ENCODE results near the gene TSPEAR.
"Not testable (repeated sequence)": the region's sequence is repeated elsewhere in the genome, so short reads cannot be mapped to it uniquely, and the experiment has no call there.

Gene TSPEAR

DNA sequence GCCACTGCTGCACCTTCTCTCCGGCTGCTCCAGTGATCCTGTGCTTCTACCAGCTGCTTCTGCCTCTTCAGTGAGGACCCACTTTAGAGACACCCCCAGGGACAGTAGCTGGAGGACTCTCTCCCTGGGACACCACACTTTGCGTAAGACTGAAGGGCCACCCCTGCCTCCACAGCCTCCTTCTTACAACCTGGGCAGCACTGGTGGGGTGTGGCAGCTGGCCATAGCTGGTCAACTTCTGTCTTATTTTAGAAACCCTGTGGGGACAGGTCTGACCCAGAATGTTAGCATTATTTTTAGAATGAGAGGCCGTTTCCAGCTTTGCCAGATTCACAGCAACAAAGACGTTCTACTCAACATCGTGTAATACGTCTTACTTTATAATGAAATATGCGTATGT, 85.6 kb downstream of the TSPEAR start:
- no peak for DNase-seq

DNA sequence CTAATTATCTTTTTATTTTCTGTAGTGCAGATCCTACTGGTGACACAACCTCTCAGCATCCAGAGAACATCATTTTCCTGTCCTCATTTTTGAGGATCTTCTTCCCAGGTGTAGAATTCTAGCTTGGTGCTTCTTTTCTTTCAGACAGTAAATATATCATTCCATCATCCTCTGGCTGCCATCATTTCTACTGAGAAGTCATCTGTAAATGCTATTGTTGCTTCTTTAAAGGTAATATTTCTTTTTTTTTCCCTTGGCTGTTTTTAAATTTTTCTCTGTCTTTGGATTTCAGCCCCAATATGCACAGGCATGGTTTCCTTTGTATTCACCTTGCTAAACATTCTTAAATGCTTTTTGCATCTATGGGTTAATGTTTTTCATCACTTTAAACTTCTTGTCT, 87.8 kb downstream of the TSPEAR start:
- DNase-seq, result no peak

DNA sequence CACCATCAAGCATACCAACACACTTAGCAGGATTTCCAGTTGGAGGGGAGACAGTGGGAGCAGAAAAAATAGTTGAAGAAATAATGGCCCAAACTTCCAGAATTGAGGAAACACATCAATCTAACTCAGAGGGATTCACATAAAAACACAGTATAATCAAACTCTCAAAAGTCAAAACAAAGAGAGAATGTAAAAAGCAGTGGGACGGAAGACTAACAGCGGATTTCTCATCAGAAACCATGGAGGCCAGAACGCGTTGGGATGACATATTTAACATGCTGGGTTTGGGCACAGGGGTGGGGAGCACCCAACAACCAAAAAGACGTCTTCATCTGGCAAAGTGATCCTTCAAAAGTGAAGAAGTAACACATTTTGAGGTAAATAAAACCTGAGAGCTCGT, 91.5 kb downstream of the TSPEAR start:
- DNase-seq, result no peak

DNA sequence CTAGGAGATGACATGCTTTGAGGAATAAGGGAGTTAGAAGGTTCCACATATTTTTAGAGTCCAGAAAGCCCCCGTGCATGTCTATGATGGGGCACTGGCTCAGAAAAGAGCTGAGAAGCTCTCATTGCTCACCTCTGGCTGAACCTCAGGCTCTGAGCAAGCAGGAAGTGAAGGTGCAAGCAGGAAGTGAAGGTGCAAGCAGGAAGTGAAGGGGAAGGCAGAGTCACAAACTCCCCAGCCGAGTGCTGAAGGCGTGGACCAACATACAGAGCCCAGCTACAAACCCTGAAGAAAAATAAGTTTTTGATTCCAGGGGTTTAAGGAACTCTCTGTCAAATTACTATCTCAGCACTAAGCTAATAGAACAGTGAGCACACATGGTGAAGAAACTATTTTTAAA, 92.5 kb downstream of the TSPEAR start:
- no peak for DNase-seq

DNA sequence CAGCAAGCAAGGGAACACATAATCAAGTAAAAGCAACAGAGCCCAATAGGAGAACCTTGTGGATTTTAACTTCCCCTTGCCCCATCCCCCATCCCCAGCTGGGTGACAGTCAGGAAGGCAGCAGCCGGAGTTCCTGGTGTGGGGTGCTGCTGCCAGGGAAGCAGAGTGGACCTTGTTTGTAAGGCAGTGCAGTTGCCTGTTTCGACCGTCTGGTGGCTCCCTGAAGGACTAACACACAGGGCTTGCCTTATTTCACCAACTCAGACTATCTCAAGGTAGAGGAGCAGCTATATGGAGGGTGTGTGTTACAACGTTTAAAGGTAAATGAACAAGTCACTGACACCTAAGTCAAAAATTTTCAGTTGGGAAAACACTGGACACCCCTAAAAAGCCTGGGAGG, 92.9 kb downstream of the TSPEAR start:
- no peak for DNase-seq

DNA sequence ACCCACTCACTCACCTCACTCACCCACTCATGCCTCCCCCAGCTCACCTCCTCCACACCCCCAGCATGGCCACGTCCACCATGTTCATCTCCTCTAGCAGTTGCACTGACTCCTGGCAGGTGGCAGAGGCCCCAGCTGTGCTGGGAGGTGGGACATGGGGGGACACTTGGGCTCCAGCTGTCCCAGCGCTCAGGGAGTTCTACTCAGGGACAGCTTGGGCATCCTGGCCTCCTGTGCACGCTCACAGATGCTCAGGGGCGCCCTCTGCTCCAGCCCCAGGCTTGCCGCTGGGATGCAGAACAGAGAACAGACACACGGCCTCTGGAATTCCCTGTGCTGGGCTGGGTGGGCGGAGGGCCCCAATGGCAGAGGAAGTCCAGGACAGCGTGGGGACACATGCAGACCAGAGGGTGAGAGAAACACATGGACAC, 94.3 kb downstream of the TSPEAR start:
- peak; percentile 75 to 91 for DNase-seq

DNA sequence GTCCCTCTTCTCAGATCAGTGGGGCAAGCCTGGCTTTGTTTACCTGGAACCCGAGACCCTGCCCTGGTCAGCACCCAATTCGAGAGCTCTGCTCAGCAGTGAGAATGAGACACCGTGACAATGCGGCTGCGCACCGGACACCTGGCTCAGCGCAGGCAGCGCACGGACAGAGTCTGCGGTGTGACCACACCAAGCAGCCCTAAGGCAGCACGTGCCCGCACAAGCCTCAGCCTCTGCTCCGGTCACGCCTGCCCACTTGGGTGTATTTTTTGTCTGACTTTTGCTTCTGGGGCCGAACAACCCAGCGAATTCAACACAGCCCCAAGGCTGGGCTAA, 94.8 kb downstream of the TSPEAR start:
- DNase-seq, result no peak

DNA sequence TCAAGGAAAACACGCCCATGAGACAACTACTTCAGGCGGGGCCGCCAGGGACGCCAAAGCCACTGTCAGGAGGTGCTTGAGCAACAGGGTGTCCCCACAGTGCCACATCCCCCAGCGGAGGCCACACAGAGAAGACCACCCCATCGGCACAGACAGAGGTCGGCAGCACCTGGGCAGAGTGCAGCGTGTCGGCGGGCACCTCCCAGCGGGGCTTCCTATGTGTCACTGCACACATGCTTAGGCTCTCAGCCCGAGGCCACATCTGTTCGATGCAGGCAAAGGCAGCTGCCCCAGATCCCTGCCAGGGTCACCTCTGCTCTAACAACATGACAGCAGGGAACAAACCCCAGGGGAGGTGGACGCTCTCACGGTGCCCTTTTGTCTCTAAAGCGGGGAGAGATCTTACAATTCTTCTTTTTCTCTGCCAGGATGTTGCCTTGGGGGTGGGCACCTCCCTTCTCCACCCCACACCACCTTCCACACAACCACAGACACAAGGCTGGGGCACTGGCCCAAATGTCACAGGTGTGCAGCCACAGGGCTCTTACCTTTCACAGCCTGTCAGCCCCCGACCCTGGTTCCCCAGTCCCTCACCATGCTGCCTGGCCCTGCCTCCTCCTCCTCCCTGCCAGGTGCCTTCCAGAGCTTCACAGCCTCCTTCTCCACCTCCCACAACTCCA, 95.3 kb downstream of the TSPEAR start:
- DNase-seq, result peak; percentile 74 to 91

DNA sequence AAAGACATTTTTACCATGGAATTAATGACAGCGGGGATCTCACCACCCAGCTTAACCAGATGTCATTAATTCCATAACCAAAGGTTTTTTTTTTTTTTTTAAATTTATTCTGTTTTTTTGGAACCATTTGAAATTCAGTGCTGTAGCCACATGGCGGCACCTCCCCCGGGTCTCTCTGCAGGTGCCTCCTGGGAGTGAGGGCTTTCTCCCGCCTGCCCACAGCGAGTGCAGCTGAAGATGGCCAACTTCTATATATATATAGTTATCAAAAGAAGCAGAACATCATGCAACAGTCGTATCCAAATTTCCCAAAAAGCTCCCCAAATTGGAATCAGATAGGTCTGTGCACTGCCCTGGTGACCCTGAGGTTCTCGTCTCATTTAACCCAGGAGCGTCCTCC, 95.9 kb downstream of the TSPEAR start:
- DNase-seq, result peak in 1 of 2 experiments; percentile 31

DNA sequence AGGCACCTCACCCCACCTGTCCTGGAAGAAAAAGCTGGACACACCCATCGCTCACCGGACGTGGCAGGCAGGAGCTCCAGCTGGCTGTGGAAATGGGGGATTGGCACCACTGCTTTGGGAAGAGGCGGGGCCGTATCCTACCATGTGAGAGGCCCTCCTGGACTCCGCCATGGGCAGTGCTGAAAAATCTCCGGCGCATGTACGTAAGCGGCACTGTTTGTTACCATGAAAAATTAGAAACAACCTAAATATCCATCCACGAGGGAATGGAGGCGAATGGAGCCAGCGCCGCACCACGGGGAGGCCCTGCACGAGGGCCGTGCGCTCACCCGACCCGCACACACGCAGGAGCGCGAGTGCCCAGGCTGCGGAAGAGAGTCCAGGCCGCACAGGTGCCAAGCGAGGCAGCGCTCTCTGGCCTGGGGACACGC, 96.4 kb downstream of the TSPEAR start:
- no peak for DNase-seq

DNA sequence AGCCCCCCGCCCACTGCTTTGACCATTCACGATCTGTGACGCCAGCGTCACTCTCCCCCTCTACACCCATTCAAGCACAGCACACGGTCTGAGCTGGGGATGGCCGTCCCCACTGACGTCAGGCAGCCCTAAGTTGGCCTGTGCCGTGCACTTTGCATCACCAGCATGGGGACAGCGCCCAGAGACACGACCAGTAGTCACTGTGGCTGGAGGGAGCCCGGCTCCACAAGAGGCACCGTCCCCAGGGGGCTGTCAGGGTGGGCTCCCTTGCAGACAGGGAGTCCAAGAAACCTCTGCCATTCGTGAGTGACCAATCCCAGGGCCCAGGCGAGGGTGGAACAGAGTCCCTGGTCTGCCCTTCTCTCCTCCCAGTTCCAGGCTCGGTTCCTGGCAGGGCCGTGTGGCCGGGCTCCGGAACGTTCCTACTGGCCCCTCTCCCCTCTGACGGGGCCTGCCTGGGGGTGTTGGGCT, 97.2 kb downstream of the TSPEAR start:
- no peak for DNase-seq

DNA sequence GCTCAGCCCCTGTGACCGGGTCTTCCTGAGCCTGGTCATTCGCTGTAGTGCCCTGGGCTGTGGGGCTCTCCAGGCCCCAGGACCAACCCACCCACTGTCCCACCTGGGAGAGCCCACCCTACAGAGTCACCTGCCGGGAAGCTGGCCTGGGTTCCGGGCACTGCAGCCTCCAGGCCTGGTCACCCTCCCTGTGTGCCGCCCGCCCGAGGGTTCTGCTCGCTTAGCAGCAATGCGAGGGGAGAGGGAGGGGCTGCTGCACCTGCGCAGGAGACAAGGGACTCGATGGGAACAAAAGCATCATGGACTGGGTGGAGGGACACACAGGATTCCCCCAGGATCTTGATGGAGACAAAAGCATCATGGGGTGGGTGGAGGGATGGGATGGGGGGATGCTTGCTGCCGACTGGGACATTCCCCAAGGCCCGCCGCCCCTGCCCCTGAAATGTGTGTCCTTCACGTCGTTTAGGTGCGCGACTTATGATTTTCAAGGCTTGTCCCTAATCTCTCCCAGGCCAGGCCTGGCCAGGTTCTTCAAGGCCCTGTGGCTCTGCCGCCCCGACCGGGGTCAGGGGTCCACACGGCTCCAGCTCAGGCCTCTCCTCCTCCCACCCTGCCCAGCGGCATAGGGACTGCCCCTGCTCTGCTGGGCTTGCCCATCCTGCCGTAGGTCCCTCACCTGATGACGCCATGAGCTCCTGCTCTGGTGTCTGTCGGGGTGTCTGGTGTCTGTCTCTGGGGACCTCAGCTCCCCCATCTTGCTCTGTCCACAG, 97.8 kb downstream of the TSPEAR start:
- no peak for DNase-seq

DNA sequence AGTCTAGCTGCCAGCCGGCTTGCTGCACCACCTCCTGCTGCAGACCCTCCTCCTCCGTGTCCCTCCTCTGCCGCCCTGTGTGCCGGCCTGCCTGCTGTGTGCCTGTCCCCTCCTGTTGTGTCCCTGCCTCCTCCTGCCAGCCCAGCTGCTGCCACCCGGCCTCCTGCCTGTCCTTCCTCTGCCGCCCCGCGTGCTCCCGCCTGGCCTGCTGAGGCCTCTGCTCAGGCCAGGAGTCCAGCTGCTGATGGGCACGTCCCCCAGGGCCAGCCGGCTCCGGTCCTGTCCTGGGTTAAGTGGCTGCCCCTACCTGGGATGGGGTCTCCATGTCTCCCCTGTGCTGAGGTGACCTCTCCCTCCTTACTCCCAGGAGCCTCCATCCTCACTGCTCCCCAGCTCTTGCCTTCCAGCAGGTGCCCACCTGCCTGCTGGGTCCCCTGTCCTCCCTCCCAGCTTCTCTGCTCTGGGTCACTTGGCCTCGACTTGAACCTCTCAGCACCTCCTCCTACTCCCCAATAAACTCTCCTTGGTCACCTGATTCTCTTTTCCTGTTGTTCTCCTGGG, 98.6 kb downstream of the TSPEAR start:
- DNase-seq, result no peak

DNA sequence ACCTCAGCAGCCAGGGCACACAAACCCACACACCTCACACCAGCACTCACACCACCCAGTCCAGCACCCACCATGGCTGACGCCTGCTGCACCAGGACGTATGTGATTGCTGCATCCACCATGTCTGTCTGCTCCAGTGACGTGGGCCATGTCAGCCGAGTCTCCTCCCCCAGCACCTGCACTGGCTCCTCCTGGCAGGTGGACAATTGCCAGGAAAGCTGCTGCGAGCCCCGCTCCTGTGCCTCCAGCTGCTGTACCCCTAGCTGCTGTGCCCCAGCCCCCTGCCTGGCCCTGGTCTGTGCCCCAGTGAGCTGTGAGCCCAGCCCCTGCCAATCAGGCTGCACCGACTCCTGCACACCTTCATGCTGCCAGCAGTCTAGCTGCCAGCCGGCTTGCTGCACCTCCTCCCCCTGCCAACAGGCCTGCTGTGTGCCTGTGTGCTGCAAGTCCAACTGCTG, 99.3 kb downstream of the TSPEAR start, which contains the start of gene KRTAP10-8:
Gene KRTAP10-8, plus strand, starts transcription at position 51 of the 458 bp plus-strand sequence. Its CDS starts 22 bp downstream, at position 73.
- no peak for DNase-seq

DNA sequence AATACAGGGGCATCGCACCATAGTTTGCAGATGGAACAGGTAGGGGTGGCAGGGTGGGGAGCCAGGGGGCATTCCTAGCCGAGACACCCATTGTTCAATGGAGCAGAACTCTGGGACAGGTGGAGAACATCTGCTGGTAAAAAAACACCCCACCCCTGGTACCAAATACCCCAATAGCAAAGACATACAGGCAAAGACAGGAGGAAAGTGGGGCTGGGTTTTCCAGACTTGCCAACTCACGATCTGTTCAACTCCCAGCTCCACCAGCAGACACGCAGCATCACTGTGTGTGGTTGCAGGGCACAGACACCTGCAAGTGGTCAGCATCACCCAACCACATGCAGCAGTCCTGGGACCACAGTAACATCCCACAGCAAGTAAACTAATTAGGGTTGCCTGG, 99.8 kb downstream of the TSPEAR start:
- no peak for DNase-seq

DNA sequence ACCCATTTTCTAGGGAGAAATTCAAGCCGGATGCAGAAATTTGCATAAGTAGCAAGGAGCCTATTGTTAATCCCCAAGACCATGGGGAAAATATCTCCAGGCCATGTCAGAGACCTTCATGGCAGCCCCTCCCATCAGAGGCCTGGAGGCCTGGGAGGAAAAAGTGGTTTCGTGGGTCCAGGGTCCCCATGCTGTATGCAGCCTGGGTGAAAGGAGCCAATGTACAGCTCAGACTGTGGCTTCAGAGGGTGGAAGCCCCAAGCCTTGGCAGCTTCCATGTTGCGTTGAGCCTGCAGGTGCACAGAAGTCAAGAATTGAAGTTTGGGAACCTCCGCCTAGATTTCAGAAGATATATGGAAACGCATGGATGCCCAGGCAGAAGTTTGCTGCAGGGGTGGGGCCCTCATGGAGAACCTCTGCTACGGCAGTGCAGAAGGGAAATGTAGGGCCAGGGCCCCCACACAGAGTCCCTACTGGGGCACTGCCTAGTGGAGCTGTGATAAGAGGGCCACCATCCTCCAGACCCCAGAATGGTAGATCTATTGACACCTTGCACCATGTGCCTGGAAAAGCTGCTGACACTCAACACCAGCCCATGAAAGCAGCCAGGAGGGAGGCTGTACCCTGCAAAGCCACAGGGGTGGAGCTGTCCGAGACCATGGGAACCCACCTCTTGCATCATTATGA, 101.1 kb downstream of the TSPEAR start:
- not testable (repeated sequence) for DNase-seq

DNA sequence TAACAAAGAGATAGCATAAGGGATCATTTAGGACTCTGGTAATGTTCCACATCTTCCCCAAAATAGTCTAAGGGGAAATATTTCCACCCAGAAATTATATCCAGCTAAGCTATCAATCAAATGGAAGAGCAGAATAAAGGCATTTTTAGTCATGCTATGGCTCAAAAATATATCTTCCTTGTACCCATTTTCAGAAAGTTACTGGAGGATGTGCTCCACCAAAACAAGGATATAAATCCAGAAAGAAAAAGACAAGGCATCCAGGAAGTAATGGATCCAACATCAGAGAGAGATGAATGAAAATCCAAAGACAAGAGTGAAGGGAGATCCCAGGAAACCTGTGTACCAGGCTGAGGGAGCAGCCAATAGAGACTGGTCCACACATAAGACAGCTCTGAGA, 102.2 kb downstream of the TSPEAR start:
- no peak for DNase-seq

DNA sequence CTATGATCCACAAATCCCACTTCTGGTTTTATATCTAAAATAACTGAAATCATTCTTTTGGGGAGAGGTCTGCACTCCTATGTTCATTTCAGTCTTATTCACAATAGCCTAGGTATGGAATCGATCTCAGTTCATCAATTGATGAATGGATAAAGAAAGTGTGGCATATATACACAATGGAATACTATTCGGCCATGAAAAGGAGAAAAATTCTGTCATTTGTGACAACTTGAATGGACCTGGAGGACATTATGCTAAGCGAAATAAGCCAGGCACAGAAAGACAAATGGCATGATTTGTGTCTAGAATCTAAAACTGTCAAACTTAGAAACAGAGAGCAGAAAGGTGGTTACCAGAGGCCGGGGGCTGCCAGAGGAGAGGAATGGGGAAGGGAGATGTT, 104.9 kb downstream of the TSPEAR start:
- DNase-seq, result no peak

DNA sequence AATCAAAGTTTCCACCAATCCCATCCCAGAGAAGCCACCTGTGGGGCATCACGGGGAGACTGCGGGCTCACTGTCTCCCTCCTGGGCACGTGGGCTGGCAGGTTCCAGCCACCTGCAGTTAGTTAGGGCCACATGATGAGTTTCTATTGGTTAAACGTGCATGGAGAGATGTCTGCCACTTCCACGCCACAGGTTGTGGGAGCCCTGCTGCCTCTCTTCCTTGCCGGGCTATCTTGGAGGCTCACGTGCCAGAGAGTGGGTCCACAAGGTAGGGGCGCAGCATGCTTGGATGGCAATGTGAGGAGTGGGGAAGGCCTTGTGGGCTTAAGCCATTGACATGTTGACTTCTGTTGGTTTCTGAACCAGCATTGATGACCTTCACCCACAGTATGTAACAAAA, 107.5 kb downstream of the TSPEAR start:
- no peak for DNase-seq

DNA sequence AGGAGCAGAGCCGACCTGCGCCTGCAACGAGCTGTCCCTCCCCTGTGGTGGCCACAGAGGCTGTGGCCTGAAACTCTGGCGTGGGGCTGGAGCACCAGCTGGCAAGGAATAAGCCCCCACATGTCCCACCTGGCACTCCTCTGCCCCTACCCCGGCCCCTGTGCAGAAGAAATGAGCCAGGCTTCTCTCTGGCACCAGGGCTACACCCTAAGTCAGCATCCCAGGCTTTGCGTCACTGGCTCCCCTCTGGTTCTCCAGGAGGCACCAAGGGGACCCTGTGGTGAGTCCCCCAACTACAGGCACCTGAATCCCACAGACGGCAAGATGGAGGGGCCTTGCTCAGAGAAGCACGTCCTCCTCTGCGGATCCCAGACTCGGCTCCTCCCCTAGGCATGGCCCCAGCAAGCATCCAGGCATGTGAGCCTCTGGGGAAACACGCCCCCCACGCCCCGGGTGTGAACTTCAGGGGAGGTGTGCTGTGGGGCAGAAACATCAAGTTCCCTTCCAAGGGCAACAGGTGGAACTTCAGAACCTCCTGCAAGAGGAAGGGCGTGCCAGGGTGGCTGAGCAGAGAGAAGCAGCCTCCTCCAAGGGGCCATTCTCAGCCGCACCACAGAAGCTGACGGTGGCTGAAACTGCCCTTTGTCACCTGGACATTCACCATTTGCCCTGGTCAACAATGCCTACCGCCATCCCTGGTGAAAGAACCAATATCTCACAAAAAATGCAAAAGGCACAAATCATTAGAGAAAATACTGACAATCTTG, 108.1 kb downstream of the TSPEAR start:
- DNase-seq, result no peak

DNA sequence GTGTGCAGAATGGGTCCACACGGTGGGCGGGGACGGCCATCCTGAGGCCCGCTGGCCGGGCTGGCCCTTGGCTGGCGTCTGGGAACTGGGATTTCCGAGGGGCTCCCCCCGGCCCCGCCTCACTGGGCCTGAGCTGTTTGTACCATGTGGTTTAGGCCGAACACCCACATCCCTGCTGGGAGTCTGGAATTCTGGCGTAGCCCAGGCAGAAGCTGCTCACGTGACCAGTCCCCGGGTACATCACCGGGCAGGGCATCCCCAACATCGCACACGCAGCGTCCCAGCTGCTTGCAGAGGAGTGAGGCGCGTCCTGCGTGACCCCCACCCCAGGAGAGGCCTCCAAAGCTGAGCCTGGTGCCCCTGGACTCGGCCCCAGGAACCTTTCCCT, 108.9 kb downstream of the TSPEAR start:
- no peak for DNase-seq

DNA sequence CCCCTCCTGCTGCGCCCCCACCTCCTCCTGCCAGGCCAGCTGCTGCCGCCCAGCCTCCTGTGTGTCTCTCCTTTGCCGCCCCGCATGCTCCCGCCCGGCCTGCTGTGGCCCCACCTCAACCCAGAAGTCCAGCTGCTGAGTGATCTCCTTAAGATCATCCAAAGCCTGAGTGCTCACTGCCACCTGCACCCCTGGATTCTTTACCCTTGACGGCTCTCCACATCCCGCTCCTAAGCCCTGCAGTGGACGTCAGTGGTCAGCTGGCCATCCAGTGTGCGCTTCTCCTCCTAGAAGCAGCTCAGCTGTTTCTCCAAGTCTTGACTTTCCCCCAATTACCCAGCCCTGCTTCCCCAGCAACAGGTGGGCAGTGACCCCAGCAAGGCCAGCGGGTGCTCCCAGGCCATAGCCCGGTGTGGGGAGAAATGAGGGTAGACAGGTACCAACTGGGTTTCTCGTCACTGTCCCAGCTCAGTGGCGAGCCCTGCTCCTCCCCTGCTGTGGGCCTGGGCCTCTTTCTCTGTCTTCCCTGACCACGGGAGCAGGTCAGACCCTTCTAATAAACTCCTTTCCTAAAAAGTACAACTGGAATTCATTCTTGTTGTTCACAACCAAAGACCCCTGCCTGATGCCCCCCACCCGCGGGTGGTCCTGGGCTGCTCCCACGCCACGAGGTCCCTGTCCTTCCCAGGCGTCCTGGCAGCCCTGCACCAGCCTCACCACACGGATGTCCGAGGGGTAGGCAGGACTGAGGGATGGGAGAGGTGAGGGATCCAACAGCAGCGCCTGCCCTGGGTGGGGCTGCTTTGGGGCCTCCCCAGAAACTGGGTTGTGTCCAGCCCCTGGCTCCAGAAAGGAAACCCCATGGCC, 109.5 kb downstream of the TSPEAR start:
- DNase-seq, result peak; percentile 60 to 83

Measured in NCI-H524 (cell line).